Caco-2 (cell line): Measurements from ENCODE around the gene PPP2R2B. TPM values are rescaled to one million over a fixed set of nuclear protein-coding genes. Genes with fewer than 3 reads are reported as not detected.

Experiments
- BruUV-seq: library from RNA; stranded (reverse); fragments of 400-500 nt; replicated peaks from 2 replicates; lab custom pipeline; 2021; lab: Mats Ljungman, UMichigan
- CTCF ChIA-PET: fragments of 300-600 bp; sonication (Branson Sonifier 250); formaldehyde crosslinking; loops from one replicate; lab custom pipeline; 2022; ENCODE audit warnings: antibody characterized with exemption; lab: Charles Lee
- POLR2A ChIA-PET: fragments of 300-600 bp; sonication (Branson Sonifier 250); formaldehyde crosslinking; loops from one replicate; lab custom pipeline; 2022; ENCODE audit warnings: antibody characterized with exemption; lab: Charles Lee
- DNase-seq, 2 experiments: peaks; one replicate each; pipeline versions ENCODE4 v3.0.0 to v3.0.0-alpha.2; 2020 to 2022
- H3K27me3 ChIP-seq: replicated peaks from 2 replicates; pipeline ENCODE4 v1.6.0; 2011; ENCODE audit warnings: low read length; ENCODE audit not compliant: control insufficient read depth, insufficient read depth
- H3K36me3 ChIP-seq: 2 replicates; pipeline ENCODE4 v1.5.1; 2011; ENCODE audit warnings: low read length; ENCODE audit not compliant: control insufficient read depth, insufficient read depth
- H3K4me1 ChIP-seq: fragments of 250-450 bp; sonication (Bioruptor Pico); 2 replicates; pipeline ENCODE4 v1.5.1; 2020; ENCODE audit warnings: mild to moderate bottlenecking
- H3K4me3 ChIP-seq: 2 replicates; pipeline ENCODE4 v1.5.1; 2011; ENCODE audit warnings: low read depth, mild to moderate bottlenecking, control low read depth, low read length
- H3K9me3 ChIP-seq: fragments of 250-450 bp; sonication (Bioruptor Pico); 2 replicates; pipeline ENCODE4 v1.5.1; 2020; ENCODE audit warnings: mild to moderate bottlenecking, moderate library complexity
- H3K27ac Mint-ChIP-seq: one replicate; pipeline ENCODE4 v1.8.0; 2022; ENCODE audit warnings: mixed read lengths; ENCODE audit not compliant: unreplicated experiment
- H3K27me3 Mint-ChIP-seq: one replicate; pipeline ENCODE4 v1.8.0; 2022; ENCODE audit warnings: mixed read lengths; ENCODE audit not compliant: insufficient read depth, unreplicated experiment
- H3K36me3 Mint-ChIP-seq: one replicate; pipeline ENCODE4 v1.8.0; 2022; ENCODE audit warnings: mild to moderate bottlenecking, mixed read lengths; ENCODE audit not compliant: insufficient read depth, unreplicated experiment
- H3K4me1 Mint-ChIP-seq: one replicate; pipeline ENCODE4 v1.8.0; 2022; ENCODE audit warnings: low read depth, mixed read lengths; ENCODE audit not compliant: unreplicated experiment
- H3K4me3 Mint-ChIP-seq: one replicate; pipeline ENCODE4 v1.8.0; 2022; ENCODE audit warnings: mild to moderate bottlenecking, moderate library complexity, mixed read lengths; ENCODE audit not compliant: unreplicated experiment
- H3K9me3 Mint-ChIP-seq: one replicate; pipeline ENCODE4 v1.8.0; 2022; ENCODE audit warnings: mixed read lengths; ENCODE audit not compliant: unreplicated experiment
- CTCF ChIP-seq, 2 experiments: fragments of 200-600 bp in 1 of 2; IDR thresholded peaks; 1 replicate in 1 of 2; 2 replicates in 1 of 2; pipeline versions ENCODE4 v1.5.1 to v1.8.0; 2011 to 2022; ENCODE audit warnings: antibody characterized with exemption in 1 of 2, control low read depth in 1 of 2, inconsistent platforms in 1 of 2, low read depth in 1 of 2, low read length in 1 of 2, mild to moderate bottlenecking in 1 of 2, moderate library complexity in 1 of 2; ENCODE audit not compliant: insufficient read depth in 1 of 2, severe bottlenecking in 1 of 2, unreplicated experiment in 1 of 2
- intact Hi-C: fragments of 100-400 bp; cut with micrococcal nuclease; formaldehyde crosslinking; loops from one replicate; pipeline ENCODE4 v1.10.0; 2022; ENCODE audit not compliant: unreplicated experiment
- total RNA-seq: library from RNA; stranded (reverse); gene quantifications from 2 replicates; pipeline ENCODE4 v1.2.3, GENCODE V29; 2022

Gene PPP2R2B
- total RNA-seq, 1 experiment from 2014 or later, result 9.8 TPM

GRCh38 chr5:146541958-146542849 lies 336.4 kb downstream of the PPP2R2B start:
- H3K4me3 ChIP-seq, result no peak overlapping the region
- intact Hi-C loops, result loop anchor here (1.0 to 5.0 kb wide), 7 partner anchors 23 to 827 kb away; no protein-coding TSS in a partner anchor
- TF ChIP-seq CTCF (IDR thresholded peaks at IDR 0.05; ENCODE audit: insufficient read depth in 1 of 2, low read depth in 1 of 2, low read length in 1 of 2, severe bottlenecking in 1 of 2, unreplicated experiment in 1 of 2), result peak; percentile 87 to 91
- no peak overlapping the region for H3K4me3 Mint-ChIP-seq
- no peaks in the 10 kb centered on the region for H3K27me3 Mint-ChIP-seq
- no peaks in the 10 kb centered on the region for H3K27me3 ChIP-seq
- no peak overlapping the region for H3K27ac Mint-ChIP-seq
- no peaks in the 10 kb centered on the region for H3K9me3 Mint-ChIP-seq
- BruUV-seq, result no TSS peak
- no peaks in the 10 kb centered on the region for H3K36me3 Mint-ChIP-seq
- H3K4me1 ChIP-seq, result no peaks in the 10 kb centered on the region; the same call in 1 of the 2 replicates
- peak; percentile 74 to 86 for DNase-seq
- POLR2A ChIA-PET, result no interaction called here
- peaks cover 12% of the 10 kb centered on the region for H3K4me1 Mint-ChIP-seq
- CTCF ChIA-PET, result interaction anchor here (1.0 to 3.0 kb wide), 6 partner anchors 9 to 1036 kb away, joined by 3 to 21 read pairs (median 6); no protein-coding TSS in a partner anchor
- no peaks in the 10 kb centered on the region for H3K36me3 ChIP-seq
- H3K9me3 ChIP-seq, result no peaks in the 10 kb centered on the region

GRCh38 chr5:146540414-146540813 lies 338.1 kb downstream of the PPP2R2B start:
- no peak for TF ChIP-seq CTCF (IDR thresholded peaks at IDR 0.05; ENCODE audit: insufficient read depth in 1 of 2, low read depth in 1 of 2, low read length in 1 of 2, severe bottlenecking in 1 of 2, unreplicated experiment in 1 of 2)
- BruUV-seq, result no TSS peak
- no peaks in the 10 kb centered on the region for H3K27me3 ChIP-seq
- H3K9me3 ChIP-seq, result no peaks in the 10 kb centered on the region
- Mint-ChIP-seq H3K27ac (peak overlapping the region; percentile 35), H3K36me3 (no peaks in the 10 kb centered on the region), H3K4me1 (peaks cover 12% of the 10 kb centered on the region), H3K9me3 (no peaks in the 10 kb centered on the region), H3K4me3 (no peak overlapping the region), H3K27me3 (no peaks in the 10 kb centered on the region)
- no peak for DNase-seq
- ChIA-PET POLR2A (no interaction called here), CTCF (interaction anchor here (0.7 to 2.5 kb wide), 3 partner anchors 391 to 829 kb away, joined by 3 to 13 read pairs (median 4); no protein-coding TSS in a partner anchor)
- no peaks in the 10 kb centered on the region for H3K36me3 ChIP-seq
- intact Hi-C loops, result loop anchor here (5.0 kb wide), 1 partner anchor 122 kb away; no protein-coding TSS in a partner anchor
- no peak overlapping the region for H3K4me3 ChIP-seq
- H3K4me1 ChIP-seq, result no peaks in the 10 kb centered on the region; the same call in 1 of the 2 replicates

- CTCF ChIA-PET, result interaction anchor here (0.7 to 2.5 kb wide), 2 partner anchors 390 to 426 kb away, joined by 4 to 13 read pairs; no protein-coding TSS in a partner anchor
- H3K27me3 Mint-ChIP-seq, result no peaks in the 10 kb centered on the region
- intact Hi-C loops, result loop anchor here (5.0 kb wide), 1 partner anchor 122 kb away; no protein-coding TSS in a partner anchor
Measured at GRCh38 chr5:146539973-146540372, 338.6 kb downstream of the PPP2R2B start.

More at GRCh38 chr5:146539973-146540372, 338.6 kb downstream of the PPP2R2B start:
- H3K4me3 ChIP-seq, result no peak overlapping the region
- H3K9me3 ChIP-seq, result no peaks in the 10 kb centered on the region
- H3K27ac Mint-ChIP-seq, result peak overlapping the region; percentile 35
- no peak for DNase-seq
- H3K36me3 Mint-ChIP-seq, result no peaks in the 10 kb centered on the region
- no peaks in the 10 kb centered on the region for H3K27me3 ChIP-seq
- no peaks in the 10 kb centered on the region; the same call in 1 of the 2 replicates for H3K4me1 ChIP-seq
- no peak overlapping the region for H3K4me3 Mint-ChIP-seq
- no peak for TF ChIP-seq CTCF (IDR thresholded peaks at IDR 0.05; ENCODE audit: insufficient read depth in 1 of 2, low read depth in 1 of 2, low read length in 1 of 2, severe bottlenecking in 1 of 2, unreplicated experiment in 1 of 2)
- peaks cover 12% of the 10 kb centered on the region for H3K4me1 Mint-ChIP-seq
- H3K36me3 ChIP-seq, result no peaks in the 10 kb centered on the region
- H3K9me3 Mint-ChIP-seq, result no peaks in the 10 kb centered on the region
- BruUV-seq, result no TSS peak
- POLR2A ChIA-PET, result no interaction called here
